GM12801 (cell line): ENCODE results near the gene IL5.

Experiments
- TF ChIP-seq, protein P1 (sequence below): IDR thresholded peaks from one replicate; pipeline ENCODE4 v1.5.1; 2011; ENCODE audit warnings: control low read depth; ENCODE audit not compliant: insufficient read length; ENCODE audit errors: extremely low read depth

The IL5 gene

DNA sequence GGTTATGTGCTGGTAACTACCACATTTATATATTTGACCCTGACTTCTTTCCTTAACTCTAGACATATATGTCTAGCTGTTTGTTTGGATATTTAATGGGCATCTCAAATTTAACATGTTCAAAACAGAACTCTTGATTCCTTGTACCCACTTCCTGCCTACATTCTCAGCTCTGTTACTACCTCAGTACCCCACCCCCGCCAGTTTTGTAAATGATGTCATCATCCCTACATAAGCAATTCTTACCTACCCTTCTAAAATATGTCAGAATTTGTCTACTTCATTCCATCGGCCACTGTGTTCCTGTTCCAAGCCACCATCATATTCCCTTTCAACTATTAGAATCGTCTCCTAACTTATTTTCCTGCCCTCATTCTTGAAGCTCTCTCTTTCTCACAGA, 18.3 kb upstream of the IL5 start:
- TF ChIP-seq, protein P1, sequence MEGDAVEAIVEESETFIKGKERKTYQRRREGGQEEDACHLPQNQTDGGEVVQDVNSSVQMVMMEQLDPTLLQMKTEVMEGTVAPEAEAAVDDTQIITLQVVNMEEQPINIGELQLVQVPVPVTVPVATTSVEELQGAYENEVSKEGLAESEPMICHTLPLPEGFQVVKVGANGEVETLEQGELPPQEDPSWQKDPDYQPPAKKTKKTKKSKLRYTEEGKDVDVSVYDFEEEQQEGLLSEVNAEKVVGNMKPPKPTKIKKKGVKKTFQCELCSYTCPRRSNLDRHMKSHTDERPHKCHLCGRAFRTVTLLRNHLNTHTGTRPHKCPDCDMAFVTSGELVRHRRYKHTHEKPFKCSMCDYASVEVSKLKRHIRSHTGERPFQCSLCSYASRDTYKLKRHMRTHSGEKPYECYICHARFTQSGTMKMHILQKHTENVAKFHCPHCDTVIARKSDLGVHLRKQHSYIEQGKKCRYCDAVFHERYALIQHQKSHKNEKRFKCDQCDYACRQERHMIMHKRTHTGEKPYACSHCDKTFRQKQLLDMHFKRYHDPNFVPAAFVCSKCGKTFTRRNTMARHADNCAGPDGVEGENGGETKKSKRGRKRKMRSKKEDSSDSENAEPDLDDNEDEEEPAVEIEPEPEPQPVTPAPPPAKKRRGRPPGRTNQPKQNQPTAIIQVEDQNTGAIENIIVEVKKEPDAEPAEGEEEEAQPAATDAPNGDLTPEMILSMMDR: no peak

DNA sequence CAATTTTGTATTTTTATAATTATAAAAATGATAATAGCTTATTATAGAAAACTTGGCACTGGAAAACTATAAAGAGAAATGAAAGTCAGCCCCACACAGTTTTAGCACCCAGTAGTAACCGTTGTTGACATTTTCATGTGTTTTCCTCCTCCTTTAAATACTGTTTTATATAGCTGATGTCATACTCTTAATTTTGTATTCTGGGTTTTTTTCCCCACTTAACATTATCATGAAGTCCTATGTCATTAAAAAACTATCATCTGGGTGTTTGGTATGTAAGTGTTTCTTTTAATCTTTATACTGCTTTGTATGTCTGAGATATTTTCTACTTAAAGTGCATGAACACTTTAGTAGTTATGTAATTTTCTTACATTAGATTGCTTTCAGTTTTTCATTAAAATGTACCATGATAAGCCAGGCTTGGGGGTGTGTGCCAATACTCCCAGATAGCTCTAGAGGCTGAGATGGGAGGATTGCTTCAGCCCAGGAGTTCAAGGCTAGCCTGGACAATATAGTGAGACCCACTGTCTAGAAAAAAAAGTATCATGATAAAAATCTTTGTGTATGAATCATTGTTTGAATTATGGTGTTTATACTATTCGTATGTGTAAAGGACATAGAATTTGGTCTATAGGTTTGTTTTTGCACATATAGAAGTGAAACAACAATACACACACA, 16.2 kb upstream of the IL5 start:
- TF ChIP-seq, protein P1: no peak

- TF ChIP-seq, protein P1: no peak
Observed at GRCh38 chr5:132557478-132558172, 14.3 kb upstream of the IL5 start.

GRCh38 chr5:132556763-132557477, 13.6 kb upstream of the IL5 start, which contains the start of gene RAD50:
Gene RAD50, plus strand, starts transcription at chr5:132556977. Its CDS starts 348 bp downstream, at chr5:132557325.
- TF ChIP-seq, protein P1: no peak

DNA sequence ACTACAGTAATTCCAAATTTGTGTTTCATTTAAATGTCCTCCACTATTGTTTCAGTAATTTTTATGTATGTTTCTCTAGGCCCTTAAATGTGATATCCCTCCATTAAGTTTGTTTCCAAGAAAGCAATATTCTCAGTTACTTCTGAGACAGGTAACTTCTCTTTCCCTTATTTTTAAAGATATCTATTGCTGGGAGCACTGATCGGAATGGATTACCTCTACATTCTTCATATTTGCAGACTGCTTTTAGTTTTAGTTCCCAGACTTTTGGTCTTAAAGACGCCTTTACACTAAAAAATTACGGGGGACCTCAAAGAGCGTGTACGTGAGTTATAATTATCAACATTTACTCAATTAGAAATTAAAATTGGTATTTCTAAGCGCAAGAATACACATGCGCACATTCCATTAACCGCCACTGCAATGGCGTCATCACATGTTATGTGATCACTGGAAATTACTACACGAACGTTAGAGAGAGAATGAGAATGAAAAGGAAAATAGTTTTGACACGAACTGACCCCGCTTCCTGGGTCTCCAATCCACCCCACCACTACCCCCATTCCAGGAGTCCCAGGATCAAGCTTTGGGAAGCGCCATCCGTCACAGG, 12.9 kb upstream of the IL5 start:
- TF ChIP-seq, protein P1: no peak

GRCh38 chr5:132549576-132549975, 6.3 kb upstream of the IL5 start:
- TF ChIP-seq, protein P1: no peak

DNA sequence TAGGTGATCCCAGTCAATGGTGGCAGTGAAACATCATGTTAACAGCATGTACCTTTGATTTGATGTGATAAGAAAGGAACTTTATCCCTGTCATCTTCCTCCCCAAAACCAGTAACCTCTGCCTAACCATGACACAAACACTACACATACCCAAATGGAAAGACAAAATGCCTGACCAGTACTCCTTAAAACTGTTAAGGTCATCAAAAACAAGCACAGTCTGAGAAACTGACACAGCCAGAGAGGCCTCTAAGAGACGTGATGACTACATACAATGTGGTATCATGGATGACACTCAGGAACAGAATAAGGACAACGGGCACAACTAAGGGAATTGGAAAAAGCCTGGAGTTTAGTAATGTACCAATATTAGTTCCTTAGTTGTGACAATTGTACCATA, 3.9 kb upstream of the IL5 start:
- TF ChIP-seq, protein P1: no peak
